Fibroblast of peridontal ligament (primary cell): ENCODE results near the gene DNAAF6.

ENCODE experiments used
- DNase-seq: peaks from one replicate; pipeline ENCODE4 v3.0.0-alpha.2; 2010; ENCODE audit errors: extremely low read depth

DNAAF6 gene

DNA sequence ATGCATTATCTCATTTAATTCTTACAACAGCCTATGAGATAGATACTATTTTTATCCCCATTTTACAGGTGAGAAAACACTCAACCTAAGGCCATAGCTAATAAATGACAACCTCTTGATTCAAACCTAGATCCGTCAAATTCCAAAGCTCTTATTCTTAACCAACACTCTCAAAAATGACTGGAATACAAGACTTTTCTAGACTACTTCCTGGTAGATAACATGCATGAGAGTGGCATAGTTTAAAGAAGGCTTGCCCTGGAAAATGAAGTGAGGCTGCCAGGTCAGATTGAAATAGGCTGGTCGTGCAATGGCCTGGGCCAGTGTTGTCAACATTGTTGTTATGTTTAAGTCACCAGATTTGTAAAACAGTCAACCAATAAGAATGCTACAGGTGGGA is 86.6 kb downstream of the DNAAF6 start:
- DNase-seq: no peak
